Astrocyte of the spinal cord (primary cell): ENCODE data around the gene PLEKHA1.

ENCODE experiments used
- DNase-seq: peaks from one replicate; pipeline ENCODE4 v3.0.0; 2011; ENCODE audit warnings: low read depth, low spot score
- H3K4me3 ChIP-seq: 2 replicates; pipeline ENCODE4 v1.5.1; 2011; ENCODE audit warnings: low read depth, mild to moderate bottlenecking, low read length, moderate library complexity
- in situ Hi-C: cut with HindIII; loops from 2 replicates; pipeline ENCODE4 v1.10.0; 2017; ENCODE audit warnings: low sequenced_read_pairs
- TF ChIP-seq, protein P1 (sequence below): IDR thresholded peaks from 2 replicates; pipeline ENCODE4 v1.5.1; 2012; ENCODE audit warnings: low read depth, mild to moderate bottlenecking, low read length, inconsistent platforms

The PLEKHA1 gene

DNA sequence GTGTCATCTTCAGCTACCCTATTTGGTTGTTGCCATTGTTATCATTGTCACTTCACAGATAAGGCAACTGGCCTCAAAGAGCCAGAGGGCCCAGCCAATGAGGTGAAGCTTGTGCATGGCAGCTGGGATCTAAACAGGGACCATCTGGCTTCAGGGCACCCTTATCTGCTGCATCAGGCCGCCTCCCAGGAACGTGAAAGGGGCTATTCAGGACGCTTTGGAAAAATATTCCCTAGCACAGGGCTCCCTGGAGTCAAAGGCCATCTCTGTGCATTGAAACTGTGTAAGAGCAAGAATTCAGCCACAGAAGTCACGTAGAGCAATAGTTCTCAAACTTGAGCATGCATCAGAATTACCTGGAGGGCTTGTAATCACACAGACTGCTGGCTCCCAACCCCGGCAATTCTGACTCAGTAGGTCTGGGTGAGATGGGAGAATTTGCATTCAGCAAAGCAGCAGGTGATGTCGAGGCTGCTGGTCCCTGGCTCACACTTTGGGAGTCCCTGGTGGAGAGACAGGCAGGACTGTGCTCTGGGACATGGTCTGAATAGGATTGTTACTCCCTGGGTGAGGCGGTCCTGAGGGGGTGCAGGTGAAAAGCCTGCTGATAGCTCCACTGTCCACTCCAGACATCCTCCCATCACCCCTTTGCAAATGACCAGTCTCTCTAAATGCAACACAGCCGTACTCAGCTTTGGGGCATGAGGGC is 21.5 kb upstream of the PLEKHA1 start:
- no peak for DNase-seq
- no peak overlapping the region for H3K4me3 ChIP-seq
- TF ChIP-seq, protein P1, sequence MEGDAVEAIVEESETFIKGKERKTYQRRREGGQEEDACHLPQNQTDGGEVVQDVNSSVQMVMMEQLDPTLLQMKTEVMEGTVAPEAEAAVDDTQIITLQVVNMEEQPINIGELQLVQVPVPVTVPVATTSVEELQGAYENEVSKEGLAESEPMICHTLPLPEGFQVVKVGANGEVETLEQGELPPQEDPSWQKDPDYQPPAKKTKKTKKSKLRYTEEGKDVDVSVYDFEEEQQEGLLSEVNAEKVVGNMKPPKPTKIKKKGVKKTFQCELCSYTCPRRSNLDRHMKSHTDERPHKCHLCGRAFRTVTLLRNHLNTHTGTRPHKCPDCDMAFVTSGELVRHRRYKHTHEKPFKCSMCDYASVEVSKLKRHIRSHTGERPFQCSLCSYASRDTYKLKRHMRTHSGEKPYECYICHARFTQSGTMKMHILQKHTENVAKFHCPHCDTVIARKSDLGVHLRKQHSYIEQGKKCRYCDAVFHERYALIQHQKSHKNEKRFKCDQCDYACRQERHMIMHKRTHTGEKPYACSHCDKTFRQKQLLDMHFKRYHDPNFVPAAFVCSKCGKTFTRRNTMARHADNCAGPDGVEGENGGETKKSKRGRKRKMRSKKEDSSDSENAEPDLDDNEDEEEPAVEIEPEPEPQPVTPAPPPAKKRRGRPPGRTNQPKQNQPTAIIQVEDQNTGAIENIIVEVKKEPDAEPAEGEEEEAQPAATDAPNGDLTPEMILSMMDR: no peak
- in situ Hi-C loops: no loop called here

- TF ChIP-seq, protein P1: no peak
- DNase-seq: no peak
- in situ Hi-C loops: no loop called here
- H3K4me3 ChIP-seq: no peak overlapping the region
These were observed 20.1 kb upstream of the PLEKHA1 start for GRCh38 chr10:122354383-122354782.

DNA sequence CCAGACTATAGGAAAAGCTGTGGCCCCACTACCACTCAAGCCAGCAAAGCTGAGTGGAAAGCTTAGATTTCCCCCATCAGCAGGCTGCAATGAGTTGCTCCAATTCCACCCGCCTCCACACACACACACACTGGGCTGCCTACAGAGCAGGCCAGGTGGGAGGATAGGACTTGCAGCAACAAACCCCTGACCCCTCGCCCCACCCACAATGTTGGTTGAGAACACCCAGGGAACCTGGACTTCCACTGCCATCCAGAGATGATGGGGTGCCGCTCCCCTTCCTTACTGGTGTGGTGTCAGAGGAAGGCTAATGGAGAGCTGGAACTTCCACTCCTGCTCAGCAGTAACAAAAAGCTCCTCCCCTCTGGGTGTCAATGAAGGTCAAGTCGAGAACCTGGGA is 16.8 kb upstream of the PLEKHA1 start:
- DNase-seq: no peak
- TF ChIP-seq, protein P1: no peak
- in situ Hi-C loops: no loop called here
- no peak overlapping the region for H3K4me3 ChIP-seq

DNA sequence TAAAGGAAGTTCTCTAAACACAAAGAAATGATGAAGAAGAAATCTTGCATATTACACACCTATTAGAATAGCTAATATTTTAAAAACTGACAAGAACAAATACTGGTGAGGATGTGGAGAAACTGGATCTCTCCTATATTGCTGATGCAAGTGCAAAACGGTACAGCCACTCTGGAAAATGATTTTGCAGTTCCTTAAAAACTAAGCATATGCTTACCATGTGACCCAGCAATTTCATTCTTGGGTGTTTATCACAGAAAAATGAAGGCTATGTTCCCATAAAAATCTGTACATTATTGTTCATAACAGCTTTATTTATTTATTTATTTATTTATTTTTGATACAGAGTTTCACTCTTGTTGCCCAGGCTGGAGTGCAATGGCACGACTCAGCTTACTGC is 14.9 kb upstream of the PLEKHA1 start:
- in situ Hi-C loops: no loop called here
- TF ChIP-seq, protein P1: no peak
- no peak overlapping the region for H3K4me3 ChIP-seq
- DNase-seq: no peak

- DNase-seq: no peak
- TF ChIP-seq, protein P1: no peak
- in situ Hi-C loops: no loop called here
These were observed 13.5 kb upstream of the PLEKHA1 start for GRCh38 chr10:122361046-122361445.

GRCh38 chr10:122362031-122362592 is 12.4 kb upstream of the PLEKHA1 start:
- in situ Hi-C loops: no loop called here
- TF ChIP-seq, protein P1: no peak
- no peak for DNase-seq
- no peak overlapping the region for H3K4me3 ChIP-seq

More at GRCh38 chr10:122361046-122361445, 13.5 kb upstream of the PLEKHA1 start:
- H3K4me3 ChIP-seq: no peak overlapping the region
